Peyer's patch (tissue), 4 donors: Measurements from ENCODE around the gene SDF2L1.

ENCODE experiments used
- POLR2A ChIP-seq, 2 donors: fragments of 450-650 bp; IDR thresholded peaks; one replicate each; pipeline ENCODE4 v1.5.1; 2017; ENCODE audit warnings: antibody characterized with exemption in 2 of 2, mild to moderate bottlenecking in 2 of 2, moderate library complexity in 2 of 2
- TF ChIP-seq, protein P1 (sequence below), 6 experiments: fragments of 450-650 bp in 4 of 6; fragments of 200-600 bp in 2 of 6; sonication (generic) in 1 of 6; IDR thresholded peaks; one replicate each; pipeline ENCODE4 v1.5.1; 2017 to 2019; ENCODE audit warnings: antibody characterized with exemption in 6 of 6, mild to moderate bottlenecking in 3 of 6, moderate library complexity in 1 of 6

DNA sequence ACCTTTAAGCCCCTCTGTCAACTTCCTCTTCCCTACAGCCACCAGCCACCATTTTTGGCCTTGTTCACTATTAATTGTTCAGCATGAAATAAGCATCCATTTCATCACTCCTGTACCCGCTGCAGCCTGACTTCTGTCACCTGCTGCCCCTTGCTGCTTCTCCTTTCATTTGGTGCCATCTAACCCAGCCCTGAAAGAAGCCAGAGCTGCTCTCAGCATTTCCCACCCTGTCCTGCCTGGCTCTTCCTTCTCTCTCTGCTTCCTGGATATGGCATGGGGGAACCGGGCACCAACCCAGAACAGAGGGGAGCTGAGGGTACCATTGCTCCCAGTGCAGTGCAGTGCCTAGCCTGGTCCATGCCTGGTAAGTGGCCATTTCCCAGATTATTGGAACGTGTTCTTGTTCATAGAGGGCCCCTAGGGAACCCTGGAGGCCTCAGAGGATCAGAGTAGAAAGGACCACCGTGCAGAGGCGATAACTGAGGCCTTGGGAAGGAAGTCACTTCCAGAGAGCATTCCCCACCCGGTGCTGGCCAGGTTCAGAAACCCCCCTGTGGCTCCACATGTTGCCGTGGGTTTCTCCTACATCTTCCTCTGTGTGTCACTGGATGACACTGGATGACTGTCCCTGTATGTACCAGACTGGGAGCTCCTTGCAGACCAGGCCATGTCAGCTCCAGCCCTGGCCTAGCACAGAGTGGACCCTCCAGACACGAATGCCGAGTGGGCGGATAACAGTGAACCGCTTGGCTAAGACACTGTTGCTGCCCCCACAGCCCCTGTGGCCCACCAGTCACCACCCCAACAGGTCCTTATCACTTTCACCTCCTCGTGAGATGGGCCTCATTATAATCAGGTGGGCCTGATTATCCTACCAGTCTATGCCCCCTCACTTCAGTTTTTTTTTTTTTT is 17.0 kb upstream of the SDF2L1 start:
- TF ChIP-seq, protein P1, sequence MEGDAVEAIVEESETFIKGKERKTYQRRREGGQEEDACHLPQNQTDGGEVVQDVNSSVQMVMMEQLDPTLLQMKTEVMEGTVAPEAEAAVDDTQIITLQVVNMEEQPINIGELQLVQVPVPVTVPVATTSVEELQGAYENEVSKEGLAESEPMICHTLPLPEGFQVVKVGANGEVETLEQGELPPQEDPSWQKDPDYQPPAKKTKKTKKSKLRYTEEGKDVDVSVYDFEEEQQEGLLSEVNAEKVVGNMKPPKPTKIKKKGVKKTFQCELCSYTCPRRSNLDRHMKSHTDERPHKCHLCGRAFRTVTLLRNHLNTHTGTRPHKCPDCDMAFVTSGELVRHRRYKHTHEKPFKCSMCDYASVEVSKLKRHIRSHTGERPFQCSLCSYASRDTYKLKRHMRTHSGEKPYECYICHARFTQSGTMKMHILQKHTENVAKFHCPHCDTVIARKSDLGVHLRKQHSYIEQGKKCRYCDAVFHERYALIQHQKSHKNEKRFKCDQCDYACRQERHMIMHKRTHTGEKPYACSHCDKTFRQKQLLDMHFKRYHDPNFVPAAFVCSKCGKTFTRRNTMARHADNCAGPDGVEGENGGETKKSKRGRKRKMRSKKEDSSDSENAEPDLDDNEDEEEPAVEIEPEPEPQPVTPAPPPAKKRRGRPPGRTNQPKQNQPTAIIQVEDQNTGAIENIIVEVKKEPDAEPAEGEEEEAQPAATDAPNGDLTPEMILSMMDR (IDR thresholded peaks at IDR 0.05): no peak
- TF ChIP-seq POLR2A (IDR thresholded peaks at IDR 0.05): no peak
